Activated naive CD4-positive, alpha-beta T cell treated with anti-CD3 and anti-CD28 coated beads, Interleukin-2, amount 50 U/mL, for 72 hours (primary cell): Measurements from ENCODE around the gene MXRA8. TPM values are rescaled to one million over a fixed set of nuclear protein-coding genes. Genes with fewer than 3 reads are reported as not detected.

Experiments used
- ATAC-seq, 2 donors: fragments of 150-1000 bp; cut with Tn5 transposase; 2 replicates each; pipeline ENCODE4 v1.10.0; 2021; ENCODE audit warnings: mild to moderate bottlenecking in 2 of 2, moderate library complexity in 2 of 2
- DNase-seq, 2 donors: peaks; one replicate each; pipeline ENCODE4 v3.0.0; 2021 to 2022; ENCODE audit warnings: low spot score in 2 of 2
- H3K27ac Mint-ChIP-seq, 2 donors: one replicate each; pipeline ENCODE4 v1.8.0; 2022; ENCODE audit warnings: mild to moderate bottlenecking in 2 of 2, mixed read lengths in 2 of 2
- H3K36me3 Mint-ChIP-seq, 2 donors: one replicate each; pipeline ENCODE4 v1.8.0; 2022; ENCODE audit warnings: mixed read lengths in 2 of 2
- H3K9me3 Mint-ChIP-seq, 2 donors: one replicate each; pipeline ENCODE4 v1.8.0; 2022; ENCODE audit warnings: mixed read lengths in 2 of 2
- total RNA-seq, 2 donors: library from RNA; stranded (reverse); gene quantifications; one replicate each; pipeline ENCODE4 v1.2.3, GENCODE V29; 2022

The MXRA8 gene
- total RNA-seq, 2 donors from 2014 or later, result 0.66 TPM; not detected in 1

DNA sequence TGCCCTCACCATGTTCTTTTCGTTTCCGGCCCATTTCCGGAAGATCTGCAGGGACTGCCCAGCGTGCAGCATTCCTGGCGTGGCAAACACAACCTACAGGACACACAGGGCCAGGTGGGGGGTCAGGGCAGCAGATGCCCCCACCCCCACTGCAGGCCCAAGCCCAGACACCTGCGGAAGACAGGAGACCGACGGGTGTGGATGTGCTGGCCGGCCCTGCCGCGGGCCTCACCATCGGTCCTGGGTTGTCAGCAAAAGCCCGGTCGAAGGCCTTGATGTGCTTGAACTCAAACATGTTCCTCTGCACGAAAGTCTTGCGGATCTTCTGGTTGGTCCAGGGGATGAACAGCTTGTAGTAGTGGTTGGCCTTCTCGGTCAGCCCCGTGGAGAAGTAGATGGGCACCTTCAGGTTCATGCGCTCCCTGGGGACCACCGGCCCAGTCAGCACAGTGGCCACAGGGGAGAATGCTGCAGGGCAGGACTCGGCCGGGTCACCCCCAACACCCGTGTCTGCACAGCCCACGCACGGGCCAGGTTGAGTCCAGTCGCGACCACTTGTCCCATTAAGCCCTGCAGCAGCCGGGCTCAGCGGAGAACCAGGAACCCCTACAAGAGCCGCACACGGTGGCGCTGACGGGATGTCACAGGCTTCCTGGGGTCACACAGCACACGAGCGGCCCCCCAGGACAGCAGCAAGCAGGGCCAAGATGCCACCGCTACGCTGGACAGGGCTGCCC, 44.7 kb downstream of the MXRA8 start:
- no peaks in the 10 kb centered on the region for H3K36me3 Mint-ChIP-seq
- ATAC-seq (no peak), DNase-seq (no peak)
- no peaks in the 10 kb centered on the region for H3K9me3 Mint-ChIP-seq
- H3K27ac Mint-ChIP-seq, result no peak overlapping the region

DNA sequence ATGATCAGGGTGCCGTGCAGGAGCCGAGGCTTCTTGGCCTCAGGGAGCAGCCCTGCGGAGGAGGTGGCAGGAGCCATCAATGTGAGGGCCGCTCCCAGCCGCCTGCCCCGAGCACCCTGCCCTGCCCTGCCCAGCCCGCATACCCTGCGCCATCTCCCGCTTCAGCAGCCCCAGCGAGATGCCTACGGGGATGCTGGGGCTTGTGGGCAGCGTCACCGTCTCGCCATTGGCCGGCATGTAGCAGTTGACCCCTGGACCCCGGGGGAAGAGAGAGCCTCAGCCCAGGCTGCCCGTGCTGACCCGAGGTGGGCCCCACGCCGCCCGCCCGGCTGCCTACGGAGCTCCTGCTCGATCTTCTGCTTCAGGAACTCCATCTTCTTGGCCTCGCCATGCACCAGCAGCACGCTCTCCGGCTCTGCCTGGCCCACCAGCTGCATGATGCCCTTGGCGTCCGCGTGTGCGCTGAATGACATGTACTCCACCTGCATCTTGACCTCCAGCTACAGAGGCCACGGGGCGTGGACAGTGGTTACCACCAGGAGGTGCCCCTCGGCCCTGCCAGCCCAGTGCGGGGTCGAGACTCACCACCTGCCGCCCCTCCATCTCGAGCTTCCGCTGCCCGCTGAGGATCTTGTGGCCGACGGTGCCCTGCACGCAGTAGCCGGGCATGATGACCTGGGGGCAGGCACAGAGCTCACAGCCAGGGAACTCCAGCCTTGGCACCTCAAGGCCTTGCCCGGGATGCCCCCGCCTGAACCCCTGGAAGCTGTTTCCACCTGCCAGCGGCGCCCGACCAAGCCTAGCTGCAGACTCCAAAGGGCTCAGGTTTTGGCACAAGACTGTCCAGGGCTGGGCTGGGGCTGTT, 45.7 kb downstream of the MXRA8 start:
- Mint-ChIP-seq H3K9me3 (no peaks in the 10 kb centered on the region), H3K36me3 (no peaks in the 10 kb centered on the region), H3K27ac (no peak overlapping the region)
- DNase-seq, result no peak
- ATAC-seq, result no peak

GRCh38 chr1:1311107-1312104, 46.9 kb downstream of the MXRA8 start:
- no peaks in the 10 kb centered on the region for H3K9me3 Mint-ChIP-seq
- H3K27ac Mint-ChIP-seq, result peak overlapping the region in 1 of 2 donors; percentile 27
- DNase-seq (no peak), ATAC-seq (no peak)
- peaks cover 0 to 7% of the 10 kb centered on the region in 2 donors for H3K36me3 Mint-ChIP-seq

- no peak for DNase-seq
- no peak for ATAC-seq
- Mint-ChIP-seq H3K9me3 (no peaks in the 10 kb centered on the region), H3K36me3 (peaks cover 0 to 7% of the 10 kb centered on the region in 2 donors), H3K27ac (peak overlapping the region in 1 of 2 donors; percentile 27)
Observed at GRCh38 chr1:1310476-1311053, 47.8 kb downstream of the MXRA8 start.

- H3K36me3 Mint-ChIP-seq, result peaks cover 0 to 7% of the 10 kb centered on the region in 2 donors
- ATAC-seq, result no peak
- DNase-seq, result no peak
- peak overlapping the region in 1 of 2 donors; percentile 63 for H3K27ac Mint-ChIP-seq
- H3K9me3 Mint-ChIP-seq, result no peaks in the 10 kb centered on the region
Observed at GRCh38 chr1:1310109-1310385, 48.3 kb downstream of the MXRA8 start.

- DNase-seq (no peak), ATAC-seq (no peak)
- Mint-ChIP-seq H3K9me3 (no peaks in the 10 kb centered on the region), H3K27ac (peak overlapping the region; percentile 36 to 63), H3K36me3 (peaks cover 0 to 7% of the 10 kb centered on the region in 2 donors)
Observed at GRCh38 chr1:1309251-1310108, 48.9 kb downstream of the MXRA8 start.

DNA sequence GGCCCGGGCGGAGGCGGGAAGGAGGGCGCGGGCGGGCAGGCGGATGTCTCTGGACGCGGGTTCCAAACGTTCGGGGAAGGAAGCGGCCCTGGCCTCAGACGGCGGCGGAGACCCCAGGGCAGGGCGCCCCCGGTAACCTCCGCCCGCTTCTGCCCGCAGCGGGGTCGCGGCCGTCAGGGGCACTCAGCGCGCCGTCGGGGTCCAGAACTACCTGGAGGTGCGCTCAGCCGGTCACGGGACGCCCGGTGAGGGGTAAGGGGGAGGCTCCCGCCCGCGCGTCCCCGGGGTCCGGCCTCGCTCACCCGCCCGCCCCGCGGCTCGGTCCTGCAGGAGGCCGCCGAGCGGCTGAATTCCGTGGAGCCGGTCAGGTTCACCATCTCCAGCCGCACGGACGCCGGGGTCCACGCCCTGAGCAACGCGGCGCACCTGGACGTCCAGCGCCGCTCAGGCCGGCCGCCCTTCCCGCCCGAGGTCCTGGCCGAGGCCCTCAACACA, 49.6 kb downstream of the MXRA8 start:
- no peak for DNase-seq
- peak in 1 of 2 donors; percentile 1 for ATAC-seq
- H3K36me3 Mint-ChIP-seq, result peaks cover 0 to 7% of the 10 kb centered on the region in 2 donors
- H3K9me3 Mint-ChIP-seq, result no peaks in the 10 kb centered on the region
- H3K27ac Mint-ChIP-seq, result peak overlapping the region; percentile 63 to 87

DNA sequence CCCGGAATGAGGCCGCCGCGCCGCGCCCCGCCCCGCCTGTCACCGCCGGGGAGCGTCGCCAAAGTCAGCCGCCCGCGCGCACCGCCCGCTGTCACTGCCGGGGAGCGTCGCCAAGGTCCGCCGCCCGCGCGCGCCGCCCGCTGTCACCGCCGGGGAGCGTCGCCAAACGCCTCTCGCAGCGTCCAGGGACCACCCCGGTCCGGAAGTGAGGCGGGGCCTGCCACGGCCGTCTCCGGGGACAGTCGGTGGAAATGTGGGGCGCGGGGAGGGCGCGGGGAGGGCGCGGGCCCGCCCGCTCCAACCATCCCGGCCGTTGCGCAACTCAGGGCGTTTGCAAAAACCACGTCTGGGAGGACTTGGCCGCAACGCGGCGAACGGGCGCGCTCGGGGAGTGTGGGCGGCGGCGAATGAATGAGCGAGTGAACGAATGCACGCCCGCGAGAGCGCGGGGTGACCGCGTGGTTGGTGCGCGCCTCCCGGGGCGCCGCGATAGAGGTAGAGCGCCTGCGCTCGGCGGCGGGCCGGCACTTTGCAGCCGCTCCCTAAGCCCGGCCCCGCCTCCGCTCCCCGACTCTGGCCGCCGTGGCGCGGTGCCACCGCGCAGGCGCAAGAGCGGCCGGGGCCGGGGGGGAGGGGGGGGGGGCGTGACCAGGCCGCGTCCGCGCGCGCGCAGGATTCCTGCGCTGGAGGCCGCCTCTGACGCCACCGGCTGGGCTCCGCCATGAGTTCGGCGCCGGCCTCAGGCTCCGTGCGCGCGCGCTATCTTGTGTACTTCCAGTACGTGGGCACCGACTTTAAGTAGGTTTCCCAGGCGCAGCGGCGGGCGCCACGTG, 50.2 kb downstream of the MXRA8 start, which contains the start of the genes ACAP3 and PUSL1:
Gene ACAP3, minus strand, starts transcription at position 8 of the 833 bp plus-strand sequence. CDS start 115 bp downstream, outside the sequence.
Gene PUSL1, plus strand, starts transcription at position 675 of the 833 bp plus-strand sequence. Its CDS starts 47 bp downstream, at position 722.
- Mint-ChIP-seq H3K27ac (peak within 1 kb of the TSS; percentile 63 to 87), H3K9me3 (no peaks in the 10 kb centered on the region), H3K36me3 (peaks cover 0 to 7% of the 10 kb centered on the region in 2 donors)
- ATAC-seq, result peak; percentile 79 to 80
- peak; percentile 90 to 96 for DNase-seq

DNA sequence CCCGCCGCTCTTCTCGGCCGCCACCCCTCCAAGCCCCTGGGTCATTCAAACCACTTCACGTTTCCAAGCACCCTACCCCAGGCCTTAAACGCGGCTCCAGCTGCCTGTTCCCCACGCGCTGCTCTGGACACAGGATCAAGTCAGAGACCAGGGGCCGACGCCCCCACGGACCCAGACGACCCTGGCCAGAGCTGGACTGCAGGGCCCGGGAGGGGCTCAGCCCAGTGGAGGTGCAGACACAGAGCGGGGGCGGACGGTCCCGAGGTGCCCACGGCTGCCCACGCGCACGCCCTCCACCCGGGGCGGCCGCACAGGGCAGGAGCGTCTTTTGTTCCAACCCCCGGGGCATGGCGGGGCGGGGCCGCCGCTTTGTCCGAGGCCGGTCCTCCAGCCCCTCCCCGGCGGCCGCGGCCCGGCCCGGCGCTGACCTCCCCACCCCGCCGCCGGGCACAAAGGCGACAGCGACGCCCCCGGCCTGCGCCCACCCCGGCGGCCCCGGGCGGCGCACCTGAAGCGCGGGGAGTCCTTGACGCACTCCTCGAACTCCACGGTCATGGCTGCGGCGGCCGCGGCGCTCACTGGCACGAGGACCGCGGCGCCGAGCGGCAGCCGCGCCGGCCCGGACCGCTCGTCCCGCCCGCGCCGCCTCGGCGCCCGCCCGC, 51.0 kb downstream of the MXRA8 start:
- Mint-ChIP-seq H3K27ac (peak overlapping the region; percentile 51 to 65), H3K9me3 (no peaks in the 10 kb centered on the region), H3K36me3 (peaks cover 0 to 7% of the 10 kb centered on the region in 2 donors)
- ATAC-seq, result peak in 1 of 2 donors; percentile 3
- DNase-seq, result no peak

- Mint-ChIP-seq H3K27ac (peak overlapping the region; percentile 51 to 86), H3K36me3 (peaks cover 0 to 7% of the 10 kb centered on the region in 2 donors), H3K9me3 (no peaks in the 10 kb centered on the region)
- ATAC-seq, result no peak
- no peak for DNase-seq
Observed at GRCh38 chr1:1306661-1307260, 51.6 kb downstream of the MXRA8 start.

GRCh38 chr1:1306070-1306660, 52.2 kb downstream of the MXRA8 start:
- no peaks in the 10 kb centered on the region for H3K9me3 Mint-ChIP-seq
- H3K27ac Mint-ChIP-seq, result peak overlapping the region; percentile 51 to 86
- H3K36me3 Mint-ChIP-seq, result peaks cover 0 to 7% of the 10 kb centered on the region in 2 donors
- ATAC-seq, result no peak
- no peak for DNase-seq

DNA sequence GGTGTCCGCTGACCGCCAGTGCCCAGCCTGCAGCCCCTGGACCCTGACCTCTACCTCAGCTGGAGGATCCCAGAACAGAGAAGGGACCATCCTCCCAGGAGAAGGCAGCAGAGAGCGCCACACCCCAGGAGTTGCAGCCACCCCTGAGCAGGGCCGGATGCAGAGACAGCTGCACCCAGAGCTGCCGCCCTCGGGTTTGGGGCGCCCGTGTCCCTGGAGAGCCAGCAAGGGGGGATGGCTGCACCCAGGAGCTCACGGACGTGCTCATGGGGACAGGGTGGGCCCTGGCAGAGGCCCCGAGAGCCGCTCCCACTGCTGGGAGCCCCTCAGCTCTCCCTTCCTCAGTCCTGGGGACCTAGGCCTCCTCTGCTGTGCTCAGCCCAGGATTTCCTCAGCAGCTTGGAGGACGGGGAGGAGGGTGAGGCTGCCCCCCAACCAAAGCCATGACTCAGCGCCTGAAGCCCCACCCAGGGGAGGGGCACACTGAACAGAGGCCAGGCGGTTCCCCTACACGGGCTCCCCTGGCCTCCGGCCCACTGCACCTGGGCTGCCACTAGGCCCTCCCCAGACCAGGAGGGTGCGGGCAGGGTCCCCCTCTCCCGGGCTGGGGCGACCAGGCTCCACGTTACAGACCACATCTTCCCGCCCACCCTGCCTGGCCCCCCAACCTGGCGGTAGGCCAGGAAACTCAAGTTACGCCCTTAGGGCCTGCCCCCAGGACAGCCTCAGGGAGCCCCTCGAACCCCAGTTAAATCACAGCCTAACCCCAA, 52.9 kb downstream of the MXRA8 start:
- no peaks in the 10 kb centered on the region for H3K9me3 Mint-ChIP-seq
- H3K27ac Mint-ChIP-seq, result peak overlapping the region in 1 of 2 donors; percentile 51
- H3K36me3 Mint-ChIP-seq, result peaks cover 0 to 7% of the 10 kb centered on the region in 2 donors
- peak in 1 of 2 donors; percentile 63 for DNase-seq
- peak in 1 of 2 donors; percentile 25 for ATAC-seq
